Sigmoid colon (tissue), 7 donors: ENCODE results near the gene HSPA1L. TPM values are rescaled to one million over a fixed set of nuclear protein-coding genes. Genes with fewer than 3 reads are reported as not detected.

Source experiments
- DNase-seq: peaks from one replicate; pipeline ENCODE4 v3.0.0-alpha.2; 2019
- H3K27ac ChIP-seq, 4 donors: fragments of 200-600 bp; sonication (generic); one replicate each; pipeline ENCODE4 v1.5.1; 2016 to 2019; ENCODE audit warnings: mild to moderate bottlenecking in 1 of 4
- H3K27me3 ChIP-seq, 3 donors: fragments of 200-600 bp; sonication (generic); one replicate each; pipeline ENCODE4 v1.5.1; 2019; ENCODE audit warnings: mild to moderate bottlenecking in 1 of 3
- H3K36me3 ChIP-seq, 4 donors: fragments of 200-600 bp; sonication (generic); one replicate each; pipeline ENCODE4 v1.5.1; 2016 to 2019
- H3K4me1 ChIP-seq, 4 donors: fragments of 200-600 bp; sonication (generic); one replicate each; pipeline ENCODE4 v1.5.1; 2017 to 2019
- H3K4me3 ChIP-seq, 4 donors: fragments of 200-600 bp; sonication (generic); one replicate each; pipeline ENCODE4 v1.5.1; 2017 to 2019; ENCODE audit warnings: mild to moderate bottlenecking in 2 of 4, moderate library complexity in 1 of 4
- H3K9me3 ChIP-seq, 4 donors: fragments of 200-600 bp in 3 of 4; sonication (generic) in 3 of 4; one replicate each; pipeline versions ENCODE4 v1.5.1 to v1.6.1; 2013 to 2019
- EP300 ChIP-seq, 4 donors: sonication (generic); formaldehyde crosslinking; IDR thresholded peaks; one replicate each; pipeline ENCODE4 v1.6.1; 2017; ENCODE audit warnings: antibody characterized with exemption in 4 of 4
- POLR2A ChIP-seq, 2 donors: fragments of 450-650 bp; IDR thresholded peaks; one replicate each; pipeline ENCODE4 v1.6.1; 2016; ENCODE audit warnings: antibody characterized with exemption in 2 of 2, mild to moderate bottlenecking in 2 of 2, moderate library complexity in 2 of 2
- POLR2AphosphoS5 ChIP-seq, 4 donors: sonication (generic); formaldehyde crosslinking; IDR thresholded peaks; one replicate each; pipeline ENCODE4 v1.6.1; 2017; ENCODE audit warnings: antibody characterized with exemption in 4 of 4
- WGBS, 2 donors: extraction: QIAGEN DNeasy Blood & Tissue Kit; methylation state at CpG; one replicate each; pipeline ENCODE4 v1.1.7; 2013; 5-methylcytosine and 5-hydroxymethylcytosine counted together
- intact Hi-C: fragments of 100-400 bp; cut with DNase I; formaldehyde crosslinking; loops from one replicate; pipeline ENCODE4 v1.15.1; 2023
- polyA plus RNA-seq, 3 donors: library from polyadenylated mRNA; stranded (reverse); fragments of 200-250 nt; gene quantifications; one replicate each; pipeline ENCODE4 v1.2.3, GENCODE V29; 2013
- total RNA-seq, 4 donors: library from RNA; depleted of rRNA; stranded (reverse); fragments of >200 nt; gene quantifications; one replicate each; pipeline ENCODE4 v1.1.0, GENCODE V29; 2016
- TF ChIP-seq, protein P1 (sequence below), 4 experiments: fragments of 450-650 bp in 3 of 4; fragments of 200-600 bp in 1 of 4; IDR thresholded peaks; one replicate each; pipeline ENCODE4 v1.5.1; 2016 to 2019; ENCODE audit warnings: antibody characterized with exemption in 4 of 4, mild to moderate bottlenecking in 3 of 4, moderate library complexity in 2 of 4
- donor health status: healthy with polysubstance abuse.
- donor health status: Bipolar disorder and iron deficiency.
- donor health status: healthy.

HSPA1L gene
- total and polyA plus RNA-seq, 7 donors = 0.23 to 2.3 (median 1.2) TPM

DNA sequence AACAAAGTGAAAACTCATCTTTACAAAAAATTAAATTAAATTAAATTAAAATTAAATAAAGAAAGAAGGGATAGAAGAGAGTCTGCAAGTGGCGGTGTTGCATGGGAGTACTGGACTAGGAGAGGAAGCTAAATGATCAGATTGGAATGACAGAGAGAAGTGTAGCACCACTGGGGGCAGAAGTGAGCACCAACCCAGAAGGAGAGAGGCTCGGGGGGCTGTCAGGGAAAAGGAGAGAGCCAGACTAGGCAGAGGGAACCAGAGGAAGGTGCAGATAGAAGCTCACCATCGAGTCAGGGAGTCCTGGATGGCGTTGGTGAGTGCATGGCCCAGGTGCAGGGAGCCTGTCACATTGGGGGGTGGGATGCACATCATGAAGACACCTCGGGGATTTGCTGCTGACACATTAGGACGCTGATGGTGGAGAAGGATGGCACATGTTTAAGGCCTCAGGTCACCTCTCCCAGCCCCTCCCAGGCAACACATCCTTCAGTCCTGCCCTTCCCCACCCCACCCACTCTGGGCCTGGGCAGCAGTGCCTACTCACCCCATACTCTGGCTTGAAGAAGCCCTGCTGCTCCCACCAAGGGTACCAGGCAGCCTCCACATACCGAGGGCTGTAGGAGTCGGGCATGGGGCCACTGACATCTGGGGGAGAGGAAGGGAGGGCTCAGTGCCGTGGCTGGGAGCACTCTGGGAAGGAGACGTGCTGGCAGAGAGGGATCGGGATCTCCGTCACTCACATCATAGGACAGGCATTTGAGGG lies 23.6 kb downstream of the HSPA1L start:
- Histone ChIP-seq H3K4me1 (peaks cover 0 to 22% (median 17%) of the 10 kb centered on the region in 4 donors), H3K36me3 (peaks cover 0 to 48% (median 2%) of the 10 kb centered on the region in 4 donors), H3K27me3 (no peaks in the 10 kb centered on the region), H3K4me3 (no peak overlapping the region), H3K27ac (peak overlapping the region in 1 of 4 donors; percentile 3), H3K9me3 (no peaks in the 10 kb centered on the region)
- DNase-seq = no peak
- intact Hi-C loops = loop anchor here (5.0 kb wide), 1 partner anchor 84 kb away; the partner anchor contains the start of gene LY6G6F
- no peak for TF ChIP-seq POLR2A (IDR thresholded peaks at IDR 0.05)
- no peak for TF ChIP-seq POLR2AphosphoS5 (IDR thresholded peaks at IDR 0.05)
- TF ChIP-seq, protein P1, sequence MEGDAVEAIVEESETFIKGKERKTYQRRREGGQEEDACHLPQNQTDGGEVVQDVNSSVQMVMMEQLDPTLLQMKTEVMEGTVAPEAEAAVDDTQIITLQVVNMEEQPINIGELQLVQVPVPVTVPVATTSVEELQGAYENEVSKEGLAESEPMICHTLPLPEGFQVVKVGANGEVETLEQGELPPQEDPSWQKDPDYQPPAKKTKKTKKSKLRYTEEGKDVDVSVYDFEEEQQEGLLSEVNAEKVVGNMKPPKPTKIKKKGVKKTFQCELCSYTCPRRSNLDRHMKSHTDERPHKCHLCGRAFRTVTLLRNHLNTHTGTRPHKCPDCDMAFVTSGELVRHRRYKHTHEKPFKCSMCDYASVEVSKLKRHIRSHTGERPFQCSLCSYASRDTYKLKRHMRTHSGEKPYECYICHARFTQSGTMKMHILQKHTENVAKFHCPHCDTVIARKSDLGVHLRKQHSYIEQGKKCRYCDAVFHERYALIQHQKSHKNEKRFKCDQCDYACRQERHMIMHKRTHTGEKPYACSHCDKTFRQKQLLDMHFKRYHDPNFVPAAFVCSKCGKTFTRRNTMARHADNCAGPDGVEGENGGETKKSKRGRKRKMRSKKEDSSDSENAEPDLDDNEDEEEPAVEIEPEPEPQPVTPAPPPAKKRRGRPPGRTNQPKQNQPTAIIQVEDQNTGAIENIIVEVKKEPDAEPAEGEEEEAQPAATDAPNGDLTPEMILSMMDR (IDR thresholded peaks at IDR 0.05) = peak in 3 of 4 experiments; percentile 7 to 47 (median 43)
- WGBS, 2 donors = 71 to 74% methylated on average over 12 of the region's 12 CpGs

DNA sequence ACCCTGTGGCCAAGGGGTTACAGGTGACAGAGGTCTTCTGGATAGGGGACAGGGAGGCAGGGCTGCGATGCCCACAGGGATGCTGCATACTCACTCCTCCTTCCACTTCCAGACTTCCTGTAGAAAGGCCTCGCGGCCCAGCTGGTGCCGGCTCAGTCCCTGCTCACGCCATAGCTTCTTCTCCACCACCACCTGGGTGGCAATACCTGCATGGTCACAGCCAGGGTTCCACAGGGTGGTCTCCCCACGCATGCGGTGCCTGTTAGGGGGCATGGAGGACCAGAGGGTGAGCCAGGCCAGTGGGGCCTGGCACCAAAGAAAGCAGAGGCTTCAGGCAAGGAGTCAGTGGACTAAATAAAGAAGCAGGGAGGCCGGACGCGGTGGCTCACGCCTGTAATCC lies 29.6 kb downstream of the HSPA1L start:
- no peak for TF ChIP-seq POLR2AphosphoS5 (IDR thresholded peaks at IDR 0.05)
- TF ChIP-seq POLR2A (IDR thresholded peaks at IDR 0.05) = no peak
- TF ChIP-seq, protein P1 (IDR thresholded peaks at IDR 0.05) = no peak
- TF ChIP-seq EP300 (IDR thresholded peaks at IDR 0.05) = no peak
- Histone ChIP-seq H3K27ac (no peak overlapping the region), H3K9me3 (no peaks in the 10 kb centered on the region), H3K27me3 (no peaks in the 10 kb centered on the region), H3K4me1 (no peaks in the 10 kb centered on the region), H3K4me3 (no peak overlapping the region), H3K36me3 (peaks cover 17 to 83% (median 42%) of the 10 kb centered on the region in 4 donors)
- DNase-seq = no peak
- intact Hi-C loops = no loop called here
- WGBS, 2 donors = 97% methylated on average over 11 of the region's 11 CpGs

DNA sequence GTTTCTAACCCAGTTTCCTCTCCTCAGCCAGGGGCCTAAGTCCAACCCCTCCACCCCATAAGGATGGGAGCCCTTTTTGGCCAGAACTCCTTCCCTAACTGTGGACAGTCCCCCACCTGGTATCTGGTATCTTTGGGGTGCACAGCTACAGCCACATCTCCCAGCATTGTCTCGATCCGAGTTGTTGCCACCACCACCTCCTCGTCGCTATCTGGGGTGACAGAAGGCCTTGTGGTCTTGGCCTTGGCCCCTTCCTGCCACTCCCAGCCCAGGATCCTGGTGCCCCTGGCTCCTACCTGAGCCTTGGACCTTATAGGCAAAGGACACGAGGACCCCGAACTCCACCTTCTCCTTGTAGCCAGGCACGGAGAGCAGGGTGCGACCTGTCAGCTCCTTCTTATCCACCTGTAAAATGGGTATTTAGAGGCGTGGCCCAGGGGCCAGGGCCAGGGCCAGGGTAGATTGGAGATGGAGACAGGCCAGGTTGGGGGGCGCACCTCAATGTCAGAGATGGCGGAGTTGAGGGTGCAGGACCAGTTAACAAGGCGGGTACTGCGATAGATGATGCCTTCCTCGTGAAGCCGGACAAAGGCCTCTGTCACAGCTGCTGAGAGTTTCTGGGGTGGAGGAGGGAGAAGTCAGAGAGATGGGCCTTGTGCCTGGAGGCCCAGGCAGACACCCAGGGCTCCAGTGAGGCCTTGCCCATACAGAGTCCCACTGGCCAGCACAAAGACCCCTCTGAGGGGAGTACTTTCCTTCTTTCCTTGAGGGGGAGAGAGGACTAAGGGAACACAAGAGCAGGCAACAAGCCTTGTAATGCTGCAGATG lies 30.8 kb downstream of the HSPA1L start:
- H3K4me3 ChIP-seq = no peak overlapping the region
- no peaks in the 10 kb centered on the region for H3K4me1 ChIP-seq
- no peak for DNase-seq
- H3K9me3 ChIP-seq = no peaks in the 10 kb centered on the region
- intact Hi-C loops = no loop called here
- no peak overlapping the region for H3K27ac ChIP-seq
- 96 to 97% methylated on average over 15 of the region's 15 CpGs for WGBS, 2 donors
- TF ChIP-seq POLR2A (IDR thresholded peaks at IDR 0.05) (no peak), EP300 (IDR thresholded peaks at IDR 0.05) (no peak), POLR2AphosphoS5 (IDR thresholded peaks at IDR 0.05) (no peak)
- TF ChIP-seq, protein P1 (IDR thresholded peaks at IDR 0.05) = no peak
- H3K36me3 ChIP-seq = peaks cover 17 to 83% (median 51%) of the 10 kb centered on the region in 4 donors
- no peaks in the 10 kb centered on the region for H3K27me3 ChIP-seq

GRCh38 chr6:31782126-31782855 lies 32.8 kb downstream of the HSPA1L start:
- Histone ChIP-seq H3K27me3 (no peaks in the 10 kb centered on the region), H3K27ac (no peak overlapping the region), H3K9me3 (no peaks in the 10 kb centered on the region), H3K36me3 (peaks cover 17 to 86% (median 59%) of the 10 kb centered on the region in 4 donors), H3K4me1 (peaks cover 0 to 3% (median 1%) of the 10 kb centered on the region in 4 donors), H3K4me3 (no peak overlapping the region)
- 94% methylated on average over 32 of the region's 32 CpGs for WGBS, 2 donors
- intact Hi-C loops = no loop called here
- DNase-seq = no peak
- TF ChIP-seq POLR2A (IDR thresholded peaks at IDR 0.05) = no peak
- TF ChIP-seq EP300 (IDR thresholded peaks at IDR 0.05) = no peak
- TF ChIP-seq POLR2AphosphoS5 (IDR thresholded peaks at IDR 0.05) = no peak
- TF ChIP-seq, protein P1 (IDR thresholded peaks at IDR 0.05) = no peak
